Measurements from ENCODE around the gene TNFRSF25.
A peak's percentile ranks its signal among the peaks of the same experiment; 100 is the strongest.
"Not testable (repeated sequence)": the region's sequence is repeated elsewhere in the genome, so short reads cannot be mapped to it uniquely, and the experiment has no call there.

Gene TNFRSF25

GRCh38 chr1:6450943-6451373, 15.0 kb downstream of the TNFRSF25 start:
- DNase-seq (ENCODE audit: low spot score): no peak

GRCh38 chr1:6450486-6450885, 15.5 kb downstream of the TNFRSF25 start:
- not testable (repeated sequence) for DNase-seq (ENCODE audit: low spot score)

GRCh38 chr1:6450005-6450450, 15.9 kb downstream of the TNFRSF25 start:
- DNase-seq (ENCODE audit: low spot score): no peak

GRCh38 chr1:6448749-6449631, 17.0 kb downstream of the TNFRSF25 start:
- DNase-seq (ENCODE audit: low spot score): no peak

DNA sequence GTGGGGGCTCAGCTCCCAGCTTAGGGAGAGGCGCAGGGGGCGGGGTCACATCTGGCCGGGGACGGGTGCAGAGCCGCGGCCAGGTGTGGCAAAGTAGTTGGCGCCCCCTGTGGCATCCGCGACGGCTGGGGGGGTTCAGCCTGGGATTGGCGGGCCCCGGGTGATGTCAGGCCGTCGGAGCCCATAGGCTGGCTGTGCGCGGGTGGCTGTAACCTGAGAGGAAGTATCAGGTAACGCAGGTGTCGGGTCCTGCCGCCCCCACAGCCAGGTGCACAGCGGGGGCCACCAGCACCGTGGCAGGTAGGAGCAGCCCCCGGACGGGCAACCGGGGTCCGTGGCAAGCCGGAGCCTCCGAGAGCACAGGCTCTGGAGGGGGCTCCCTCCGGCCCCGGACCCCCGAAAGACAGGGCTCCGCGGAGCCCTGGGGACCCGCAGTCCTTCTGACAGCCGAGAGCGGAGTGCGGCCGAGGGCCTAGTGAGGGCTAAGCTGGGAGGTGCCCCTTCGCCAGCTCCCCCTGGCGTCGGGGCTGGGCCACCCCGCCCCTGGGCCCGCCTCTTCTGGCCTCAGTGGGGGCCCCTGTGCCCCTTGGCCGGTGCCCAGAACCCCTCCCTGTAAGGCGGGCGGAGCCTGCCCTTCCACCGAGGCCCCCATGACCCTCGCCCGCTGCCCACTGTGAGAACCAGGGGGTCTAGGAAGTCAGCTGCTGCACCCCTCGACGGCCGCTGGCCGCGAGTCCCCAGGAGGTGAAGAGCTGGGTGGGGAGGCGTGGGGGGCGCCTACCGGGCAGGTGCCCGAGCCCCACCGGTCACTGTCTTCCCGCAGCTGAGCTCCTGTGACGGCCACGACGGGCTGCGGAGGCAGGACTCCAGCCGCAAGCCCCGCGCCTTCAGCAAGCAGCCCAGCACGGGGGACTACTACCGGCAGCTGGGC, 17.9 kb downstream of the TNFRSF25 start:
- no peak for DNase-seq (ENCODE audit: low spot score)

DNA sequence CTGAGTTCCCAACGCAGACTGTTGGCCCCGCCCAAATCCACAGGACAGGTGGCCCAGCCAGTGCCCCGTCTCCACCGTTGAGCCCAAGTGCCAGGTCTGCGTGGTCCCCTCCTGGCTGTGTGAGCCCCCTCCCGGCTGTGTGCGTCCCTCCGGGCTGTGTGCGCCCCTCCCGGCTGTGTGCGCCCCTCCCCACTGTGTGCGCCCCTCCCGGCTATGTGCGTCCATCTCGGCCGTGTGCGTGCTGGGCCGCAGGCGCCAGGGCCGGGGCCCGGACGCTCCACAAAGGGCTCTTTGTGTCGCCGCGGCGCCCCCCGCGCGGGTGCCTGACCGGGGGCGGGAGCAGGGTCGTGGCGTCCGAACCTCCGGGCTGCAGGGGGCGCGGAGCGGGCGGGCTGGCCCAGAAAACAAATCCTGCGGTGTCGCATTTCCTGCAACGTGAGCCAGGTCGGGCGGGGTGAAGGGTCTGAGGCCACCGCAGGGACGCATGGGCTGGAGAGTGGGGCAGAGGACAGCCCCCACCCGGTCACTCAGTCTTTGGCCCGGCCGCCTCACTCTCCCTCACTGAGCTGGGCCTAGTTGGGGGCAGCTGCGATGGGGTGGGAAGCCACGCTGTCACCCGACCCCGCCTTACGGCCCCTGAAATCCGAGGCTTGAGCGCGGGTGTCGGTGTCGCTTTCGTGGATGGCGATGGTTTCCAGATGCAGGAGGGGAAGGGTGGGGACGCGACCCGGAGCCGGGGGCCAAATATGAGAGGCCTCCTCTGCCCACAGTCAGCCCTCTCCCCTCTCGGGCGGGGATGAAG, 18.8 kb downstream of the TNFRSF25 start:
- DNase-seq (ENCODE audit: low spot score): no peak

DNA sequence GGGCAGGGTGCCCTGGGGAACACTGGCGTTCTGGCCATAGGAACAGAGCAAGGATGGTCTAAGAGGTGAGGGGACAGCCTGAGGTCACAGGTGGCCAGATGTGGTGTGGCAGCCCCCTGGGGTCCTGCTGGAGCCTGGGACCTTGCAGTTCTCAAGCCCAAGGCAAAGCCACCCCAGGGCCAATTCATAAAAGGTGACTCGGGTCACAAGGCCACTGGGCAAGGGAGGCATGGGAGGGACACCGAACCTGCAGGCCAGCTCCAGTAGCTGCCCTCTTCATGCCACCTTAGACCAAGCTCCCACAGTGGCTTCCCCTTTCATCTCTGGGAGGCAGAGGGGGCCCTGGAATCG, 19.3 kb downstream of the TNFRSF25 start:
- DNase-seq (ENCODE audit: low spot score): no peak

GRCh38 chr1:6445929-6446328, 20.0 kb downstream of the TNFRSF25 start:
- DNase-seq (ENCODE audit: low spot score): not testable (repeated sequence)

GRCh38 chr1:6445062-6445763, 20.8 kb downstream of the TNFRSF25 start:
- DNase-seq (ENCODE audit: low spot score): peak; percentile 41

DNA sequence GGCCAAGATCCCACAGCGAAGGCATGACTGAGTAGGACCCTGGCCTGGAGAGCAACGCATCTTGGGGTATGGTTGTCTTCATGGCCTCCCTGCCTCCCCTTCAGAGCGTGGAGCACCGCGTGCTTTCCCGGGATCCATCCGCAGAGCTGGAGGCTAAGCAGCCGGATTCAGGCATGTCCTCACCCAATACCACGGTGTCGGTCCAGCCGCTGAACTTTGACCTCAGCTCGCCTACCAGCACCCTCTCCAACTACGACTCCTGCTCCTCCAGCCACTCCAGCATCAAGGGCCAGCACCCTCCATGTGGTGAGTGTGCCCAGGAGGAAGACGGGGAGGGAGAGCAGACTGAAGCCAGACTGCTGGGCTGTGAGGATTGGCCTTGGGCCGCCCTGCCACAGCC, 21.6 kb downstream of the TNFRSF25 start:
- DNase-seq (ENCODE audit: low spot score): no peak

DNA sequence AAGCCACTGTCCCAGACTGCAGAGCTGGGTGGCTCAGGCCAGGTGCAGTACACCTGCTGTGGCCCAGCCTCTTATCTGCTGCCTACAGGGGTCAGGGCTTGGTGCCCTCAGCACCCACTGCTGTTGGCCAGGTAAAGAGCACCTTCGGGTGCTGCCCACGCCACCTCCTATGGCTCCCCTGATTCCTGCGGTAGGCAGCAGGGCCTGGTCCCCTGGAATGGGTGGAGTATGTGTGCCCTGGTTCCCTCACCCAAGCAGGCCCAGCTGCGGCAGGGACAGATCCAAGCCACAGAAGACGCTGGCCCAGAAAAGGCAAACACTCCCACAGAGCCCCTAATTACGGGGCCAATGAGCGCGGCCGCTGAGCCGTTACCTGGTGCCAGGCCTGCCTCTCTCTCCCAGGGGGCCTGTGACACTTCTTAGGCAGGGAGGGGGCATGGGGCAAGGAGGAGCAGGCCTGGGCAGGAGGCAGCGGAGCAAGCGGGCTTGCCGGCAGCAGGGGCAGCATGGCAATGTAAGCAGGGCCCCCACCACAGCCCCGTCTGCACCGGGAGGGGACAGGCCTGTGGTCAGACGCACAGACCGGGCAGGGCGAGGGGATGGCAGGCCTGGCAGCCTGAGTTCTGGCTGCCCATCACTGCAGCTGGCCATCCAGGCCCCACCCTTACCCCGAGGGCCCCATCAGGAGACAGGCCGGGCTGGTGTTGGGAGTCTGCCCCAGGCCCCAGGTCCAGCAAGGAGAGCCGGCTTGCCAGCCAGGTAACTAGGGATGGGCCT, 22.4 kb downstream of the TNFRSF25 start:
- DNase-seq (ENCODE audit: low spot score): no peak

DNA sequence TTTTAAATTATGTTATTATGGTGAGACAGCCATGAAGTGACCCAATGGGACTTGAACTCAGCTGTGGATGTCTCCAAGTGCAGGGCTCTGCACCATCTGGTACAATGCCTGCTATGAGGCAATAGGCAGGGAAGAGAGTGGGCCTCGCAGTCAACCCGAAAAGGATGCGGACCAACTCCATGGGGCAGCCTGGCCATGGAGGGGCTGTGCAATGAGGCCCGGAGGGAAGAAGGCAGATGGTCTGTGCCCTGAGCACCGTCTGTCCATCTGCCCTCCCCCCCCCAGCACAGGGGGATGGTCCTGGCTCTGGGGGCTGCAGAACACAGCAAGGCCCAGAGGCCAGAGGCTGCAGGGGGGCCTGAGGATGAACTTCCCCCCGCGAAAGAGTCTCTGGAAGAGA, 24.4 kb downstream of the TNFRSF25 start:
- DNase-seq (ENCODE audit: low spot score): no peak

GRCh38 chr1:6440198-6441126, 25.5 kb downstream of the TNFRSF25 start:
- DNase-seq (ENCODE audit: low spot score): peak; percentile 73

DNA sequence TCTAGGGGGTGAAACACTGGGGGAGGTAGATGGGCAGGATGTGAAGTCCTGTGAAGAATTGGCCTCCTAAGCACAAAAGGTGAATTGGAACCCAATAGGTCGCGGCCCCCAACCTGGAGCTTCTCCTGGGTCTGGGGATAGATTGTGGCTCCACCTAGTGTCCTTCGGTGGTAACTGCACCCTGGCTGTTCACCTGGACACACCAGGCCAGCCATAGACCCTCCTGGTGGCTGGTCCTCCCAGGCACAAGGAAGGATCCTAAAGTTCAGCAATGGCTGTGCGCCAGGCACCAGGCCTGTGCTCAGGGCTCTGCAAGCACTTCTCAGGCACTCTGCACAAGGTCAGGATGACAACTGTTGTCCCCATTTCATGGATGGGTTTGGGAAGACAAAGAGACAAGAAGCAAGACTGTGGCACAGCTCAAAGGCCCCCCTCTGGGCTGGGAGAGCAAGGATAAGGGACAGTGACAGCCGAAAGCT, 27.9 kb downstream of the TNFRSF25 start:
- DNase-seq (ENCODE audit: low spot score): peak; percentile 72

DNA sequence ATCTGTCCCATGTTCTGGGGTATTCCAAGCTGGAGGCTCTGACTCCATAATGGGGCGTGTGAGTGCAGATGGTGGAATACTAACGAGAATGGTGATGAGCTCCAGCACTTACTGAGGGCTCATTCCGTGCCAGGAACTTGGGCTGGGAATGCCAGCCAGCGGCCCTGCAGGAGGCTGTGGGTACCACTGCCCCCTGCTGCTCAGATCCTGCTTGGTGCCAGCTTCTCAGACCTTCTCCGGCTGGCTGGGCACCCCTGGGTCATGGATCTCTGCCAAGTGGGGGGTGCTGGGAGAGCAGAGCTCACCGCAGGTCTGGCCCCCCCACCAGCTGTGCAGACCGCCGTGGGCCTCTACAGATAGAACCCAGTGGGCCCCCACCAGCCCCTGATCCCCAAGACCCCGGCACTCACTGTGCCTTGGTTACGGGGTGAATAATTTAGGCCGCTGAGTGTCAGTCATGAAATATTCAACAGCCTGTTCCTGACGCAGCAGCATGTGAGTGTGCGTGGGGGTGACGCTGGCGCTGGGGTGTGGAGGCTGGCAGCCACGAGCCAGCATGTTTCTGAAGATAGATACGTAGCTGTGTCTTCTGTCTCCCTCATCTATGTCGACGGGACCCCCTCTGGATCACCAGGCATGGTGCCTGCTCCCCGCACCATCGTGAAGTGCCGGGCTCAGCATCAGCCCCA, 28.8 kb downstream of the TNFRSF25 start:
- peak; percentile 86 for DNase-seq (ENCODE audit: low spot score)

GRCh38 chr1:6436277-6436676, 29.7 kb downstream of the TNFRSF25 start:
- DNase-seq (ENCODE audit: low spot score): not testable (repeated sequence)

DNA sequence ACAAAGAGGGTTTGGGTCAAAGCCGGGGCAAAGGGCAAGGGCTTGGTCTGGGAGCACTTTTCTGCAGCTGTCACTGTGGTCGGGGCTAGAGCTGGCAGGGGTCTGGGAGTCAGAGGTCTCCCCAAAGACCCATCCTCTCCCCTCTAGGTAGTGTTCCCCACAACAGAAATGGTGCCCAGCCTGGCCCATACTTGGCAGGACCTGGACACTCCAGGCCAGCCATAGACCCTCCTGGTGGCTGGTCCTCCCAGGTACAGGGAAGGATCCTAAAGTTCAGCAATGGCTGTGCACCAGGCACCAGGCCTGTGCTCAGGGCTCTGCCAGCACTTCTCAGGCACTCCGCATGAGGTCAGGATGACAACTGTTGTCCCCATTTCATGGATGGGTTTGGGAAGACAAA, 30.4 kb downstream of the TNFRSF25 start:
- no peak for DNase-seq (ENCODE audit: low spot score)

DNA sequence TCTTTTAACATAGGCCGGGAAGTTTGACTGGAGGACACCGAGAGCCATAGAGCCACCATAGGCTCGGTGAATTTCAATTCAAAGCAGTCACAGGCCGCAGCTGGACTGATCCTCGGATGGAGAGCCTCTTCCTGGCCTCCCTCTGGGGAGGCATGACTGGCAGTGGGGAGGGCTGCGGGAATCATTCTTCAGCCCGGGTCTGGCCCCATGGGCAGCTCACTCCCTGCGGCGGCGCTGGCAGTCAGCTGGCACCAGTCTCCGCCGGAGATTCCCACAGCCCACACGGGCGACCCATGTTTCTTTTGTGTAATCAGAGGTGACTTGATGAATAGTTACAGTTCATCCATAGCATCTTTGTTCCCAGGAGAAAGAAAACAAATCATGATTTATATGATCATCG, 30.8 kb downstream of the TNFRSF25 start:
- no peak for DNase-seq (ENCODE audit: low spot score)

- DNase-seq (ENCODE audit: low spot score): no peak
Observed at GRCh38 chr1:6434186-6434585, 31.8 kb downstream of the TNFRSF25 start.
